HG02973 (cell line): Measurements from ENCODE around the gene DRD3.

ENCODE experiments used
- ATAC-seq: cut with Tn5 transposase; IDR thresholded peaks from one replicate; pipeline ENCODE4 v1.9.1; 2021; ENCODE audit warnings: moderate library complexity; ENCODE audit not compliant: unreplicated experiment

Gene DRD3

DNA sequence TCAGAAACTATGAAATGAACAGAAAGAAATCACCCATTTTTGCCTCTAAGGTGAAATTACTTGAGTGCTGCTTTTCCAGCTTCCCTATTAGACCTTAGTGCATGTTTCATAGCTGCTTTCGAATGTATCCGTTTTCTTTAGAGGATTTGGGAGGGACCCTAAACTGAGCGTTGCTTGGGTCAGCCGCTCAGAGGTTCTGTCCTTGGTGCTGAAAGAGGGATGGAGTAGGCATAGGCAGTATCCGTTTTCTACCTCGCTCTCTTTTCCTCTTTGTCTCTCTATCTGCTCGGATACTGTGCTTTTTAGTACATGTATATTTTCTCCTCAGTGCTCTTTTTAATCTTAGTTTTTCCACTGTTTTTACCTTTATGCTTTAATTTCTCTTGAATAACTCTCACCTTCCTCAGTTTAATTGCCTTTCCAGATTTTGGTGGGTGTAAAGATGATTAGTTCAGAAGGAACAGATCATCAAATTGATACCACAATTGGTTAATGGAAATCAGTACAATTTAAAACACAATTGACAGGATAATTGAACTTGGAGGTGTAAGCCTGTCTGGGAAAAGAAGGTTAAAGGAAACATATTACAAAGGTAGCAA is at the start of gene DRD3:
DRD3 (minus strand) TSS at position 283 of the 599 bp plus-strand sequence. CDS start 7,060 bp downstream, outside the sequence.
- ATAC-seq, result no peak

DNA sequence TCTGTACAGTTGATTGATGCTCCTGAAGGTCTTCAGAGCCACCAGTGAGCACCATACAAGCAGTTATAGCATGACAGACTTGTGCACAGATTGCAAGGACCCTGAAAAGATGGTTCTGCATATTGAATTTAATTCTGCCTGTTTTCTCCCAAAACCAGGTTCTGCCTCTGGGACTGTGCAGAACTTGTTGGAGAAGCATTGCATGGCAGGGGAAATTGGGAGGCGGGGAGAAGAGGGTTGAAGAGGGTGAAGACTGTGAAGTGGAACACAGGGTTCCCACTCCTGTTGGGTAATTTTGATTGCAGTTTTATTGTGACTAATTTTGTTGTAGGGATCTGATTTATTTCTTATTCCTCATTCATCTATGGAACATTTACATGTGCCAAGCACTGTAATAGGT is 48.2 kb upstream of the DRD3 start:
- no peak for ATAC-seq

DNA sequence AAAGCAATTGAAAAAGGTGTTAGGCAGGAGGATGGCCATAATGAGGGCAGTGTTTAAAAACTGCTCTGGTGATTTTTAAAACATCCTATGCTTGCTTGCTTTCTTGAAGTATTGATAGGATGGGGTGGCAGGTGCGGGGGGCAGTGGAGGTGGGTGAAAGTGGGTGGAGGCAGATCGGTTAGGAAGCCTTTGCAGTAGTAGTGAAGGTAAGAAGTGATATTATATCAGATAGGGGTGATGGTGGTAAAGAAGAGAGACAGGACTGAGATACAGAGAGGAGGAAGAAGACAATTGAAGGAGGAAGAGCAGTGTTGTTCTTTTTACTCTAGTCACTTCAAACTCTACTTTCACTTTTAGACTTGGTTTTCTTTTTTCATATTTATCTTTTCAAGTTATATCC is 47.5 kb upstream of the DRD3 start:
- no peak for ATAC-seq

DNA sequence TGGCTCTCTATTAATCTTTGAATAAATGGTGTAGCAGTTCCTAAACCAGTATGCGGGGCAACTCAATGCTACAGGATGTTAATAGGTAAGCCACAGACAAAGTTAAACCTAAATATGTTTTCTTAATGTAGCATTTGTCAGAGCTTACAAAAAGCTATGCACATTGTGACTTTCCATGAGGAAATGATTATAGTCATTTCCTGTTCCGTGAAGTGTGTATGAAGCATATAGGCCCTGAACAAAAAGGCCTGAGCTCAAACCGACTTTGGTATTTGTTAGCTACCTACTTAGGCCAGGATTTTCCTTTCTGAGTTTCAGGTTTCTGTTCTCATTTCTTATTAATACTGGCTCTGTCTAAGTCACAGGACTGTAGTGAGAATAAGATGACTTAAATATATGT is 44.3 kb upstream of the DRD3 start:
- ATAC-seq, result peak; percentile 94

DNA sequence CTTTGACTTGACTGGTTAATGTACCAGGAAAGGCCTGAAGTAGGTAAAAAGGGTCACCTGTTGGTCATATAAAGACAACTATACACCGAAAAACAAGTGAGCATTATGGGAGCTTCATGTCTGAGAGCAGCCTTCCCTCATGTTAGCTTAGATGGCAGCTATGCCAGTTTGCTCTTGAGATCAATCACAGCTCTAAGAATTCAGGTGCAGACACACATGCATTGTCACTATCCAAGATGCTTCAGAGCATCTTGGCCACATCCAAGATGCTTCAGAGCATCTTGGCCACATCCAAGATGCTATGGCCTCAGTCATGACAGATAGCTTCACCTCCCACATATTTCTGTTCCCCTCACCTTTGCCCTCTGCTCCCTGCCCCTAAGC is 43.0 kb upstream of the DRD3 start:
- no peak for ATAC-seq

DNA sequence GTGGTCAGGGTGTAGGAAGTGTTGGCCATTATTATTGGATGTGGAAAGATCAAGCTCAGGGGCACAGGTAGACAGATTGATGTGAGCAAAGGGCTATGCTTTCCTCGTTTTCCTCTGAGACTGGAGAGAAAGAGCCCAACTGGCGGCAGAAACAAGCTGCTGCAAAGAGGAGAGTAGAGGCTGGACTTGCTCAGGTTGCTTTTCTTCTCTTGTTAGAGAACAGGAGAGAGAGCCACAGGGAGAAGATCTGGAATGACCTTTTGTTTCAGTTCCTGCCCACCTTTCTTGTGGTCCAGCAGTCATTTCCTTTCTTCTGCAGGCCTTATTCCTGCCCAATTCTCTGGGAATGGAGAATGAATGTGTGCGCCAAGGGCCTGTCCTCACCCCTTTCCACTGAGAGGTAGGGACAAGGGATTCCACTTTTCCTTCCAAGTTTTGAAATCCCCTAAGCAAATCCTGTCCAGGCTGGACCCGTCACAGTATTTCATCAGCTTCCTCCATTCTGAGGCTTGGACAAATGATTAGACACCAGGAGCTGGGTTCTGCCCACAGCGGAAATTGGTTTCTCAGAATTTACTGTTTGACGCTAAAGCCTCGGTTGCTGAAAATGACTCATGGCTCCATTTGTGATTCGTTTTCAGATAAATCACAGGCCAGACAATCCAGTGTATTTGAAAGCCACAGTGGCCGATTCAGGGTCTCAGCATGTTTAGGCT is 42.5 kb upstream of the DRD3 start:
- no peak for ATAC-seq

DNA sequence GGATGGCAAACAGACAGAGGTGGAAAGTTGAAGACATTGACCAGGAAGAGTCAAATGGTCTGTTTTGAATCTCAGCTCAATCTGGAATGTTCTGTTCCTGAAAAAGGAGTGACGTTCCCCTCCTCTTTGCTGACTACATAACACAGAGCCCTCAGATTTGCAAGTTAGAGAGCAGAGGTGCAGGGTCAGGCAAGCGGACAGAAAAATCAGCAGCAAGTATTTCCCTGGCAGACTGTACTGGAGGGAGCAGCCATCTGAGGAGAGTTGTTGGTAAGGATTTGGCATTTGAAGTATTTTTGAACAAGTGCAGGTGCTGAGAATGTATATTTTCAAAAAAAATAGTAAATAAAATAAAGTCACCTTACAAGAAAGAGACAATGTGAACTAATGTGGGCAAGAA is 40.9 kb upstream of the DRD3 start:
- no peak for ATAC-seq

DNA sequence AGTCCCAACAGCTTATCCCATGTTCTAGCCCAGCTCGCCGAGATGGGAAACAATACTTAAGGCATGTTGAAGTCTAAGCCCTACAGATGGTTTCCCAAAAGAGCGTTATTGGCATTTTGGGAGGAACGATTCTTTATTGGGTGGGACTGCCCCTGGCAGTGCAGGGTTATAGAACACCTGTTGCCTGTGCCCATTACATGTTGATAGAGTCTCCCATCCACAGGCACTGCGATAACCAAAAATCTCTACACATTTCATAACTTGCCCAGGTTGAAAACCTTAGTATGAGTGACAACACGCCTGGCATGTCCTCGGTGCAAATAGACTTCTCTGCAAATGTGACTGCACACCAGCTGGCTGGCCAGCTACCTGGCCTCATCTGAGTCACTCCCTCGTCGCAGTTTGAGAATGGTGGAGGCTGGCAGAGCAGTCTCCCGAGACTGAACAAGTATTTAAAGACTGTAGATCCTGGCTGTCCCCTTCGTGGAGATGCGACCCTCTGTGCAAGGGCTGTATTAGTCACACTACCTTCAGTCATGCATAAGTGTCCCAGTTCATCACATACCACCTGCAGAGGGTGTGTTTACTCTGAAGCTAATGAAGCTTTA is 39.8 kb upstream of the DRD3 start:
- no peak for ATAC-seq

DNA sequence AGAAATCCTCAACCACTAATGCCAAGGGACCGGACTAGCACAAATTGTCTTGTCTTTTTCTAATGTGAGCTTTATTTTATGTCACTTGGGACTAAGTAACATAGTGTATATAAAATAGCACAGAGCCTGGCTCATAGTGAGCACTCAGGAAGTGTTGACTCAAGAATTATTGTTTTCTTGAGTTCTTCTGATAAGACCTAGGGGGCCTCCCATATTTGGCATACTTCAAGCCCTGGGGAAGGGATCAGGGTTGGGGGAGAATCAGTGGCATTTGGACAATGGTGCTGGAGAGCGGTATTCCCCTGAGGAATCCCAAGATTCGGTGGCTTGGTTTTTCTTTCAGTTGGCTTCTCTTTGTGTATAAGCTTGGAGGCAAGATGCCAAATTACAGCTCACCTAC is 39.2 kb upstream of the DRD3 start:
- ATAC-seq, result no peak

DNA sequence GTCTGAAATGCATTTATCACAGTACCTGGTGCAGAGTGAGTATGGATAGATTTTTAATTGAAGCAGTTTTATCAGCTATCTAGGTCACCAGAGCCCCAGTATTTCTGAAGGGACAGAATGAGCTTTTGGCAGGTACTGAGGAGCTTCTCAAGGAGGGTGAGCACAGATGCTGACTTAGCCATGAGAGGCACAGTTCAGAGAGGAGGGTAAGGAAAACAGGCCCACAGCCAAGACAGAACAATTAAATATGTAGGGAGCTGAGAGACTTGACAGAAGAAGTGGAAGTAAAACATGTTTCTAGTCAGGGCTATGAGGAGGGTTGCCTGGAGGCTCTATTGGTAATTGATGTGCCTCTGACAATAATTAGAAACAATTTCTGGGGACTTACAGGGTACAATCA is 38.4 kb upstream of the DRD3 start:
- ATAC-seq, result no peak

DNA sequence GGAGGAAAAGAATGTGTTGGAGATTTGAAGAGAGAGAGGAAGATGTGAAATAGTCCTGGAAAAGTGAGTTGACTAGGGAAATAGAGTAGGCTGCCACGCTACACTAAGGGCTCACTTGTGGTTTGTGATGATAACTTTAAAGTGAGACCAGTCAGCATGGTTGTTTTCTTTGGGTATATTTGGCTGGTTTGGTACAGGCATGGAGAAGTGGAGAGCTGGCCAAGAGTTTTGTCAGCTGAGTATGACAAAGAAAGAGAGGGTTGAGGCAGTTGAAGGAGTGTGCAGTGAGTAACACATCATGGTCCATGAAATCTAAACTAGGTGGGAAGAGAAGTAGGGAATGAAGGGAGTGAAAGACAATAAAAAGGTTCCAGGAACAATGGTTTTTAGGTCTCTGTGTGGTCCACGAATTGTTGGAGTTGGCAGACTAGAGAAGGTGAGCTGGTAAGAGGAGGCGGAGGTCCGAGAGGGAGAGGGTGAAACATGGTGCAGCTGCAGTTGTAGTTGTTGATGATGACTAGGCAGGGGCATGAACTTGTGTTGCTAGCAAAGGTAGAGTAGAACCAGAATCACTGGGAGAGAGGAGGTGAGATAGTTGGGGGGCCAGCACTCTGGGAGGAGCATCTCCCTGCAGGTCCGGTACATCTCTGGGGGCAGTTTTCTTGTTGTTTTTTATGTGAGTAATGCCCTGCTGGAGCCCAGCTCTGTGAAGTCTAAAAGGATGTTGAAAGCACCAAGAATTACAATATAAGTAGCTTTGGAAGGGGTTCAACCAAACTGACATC is 37.5 kb upstream of the DRD3 start:
- ATAC-seq, result no peak

DNA sequence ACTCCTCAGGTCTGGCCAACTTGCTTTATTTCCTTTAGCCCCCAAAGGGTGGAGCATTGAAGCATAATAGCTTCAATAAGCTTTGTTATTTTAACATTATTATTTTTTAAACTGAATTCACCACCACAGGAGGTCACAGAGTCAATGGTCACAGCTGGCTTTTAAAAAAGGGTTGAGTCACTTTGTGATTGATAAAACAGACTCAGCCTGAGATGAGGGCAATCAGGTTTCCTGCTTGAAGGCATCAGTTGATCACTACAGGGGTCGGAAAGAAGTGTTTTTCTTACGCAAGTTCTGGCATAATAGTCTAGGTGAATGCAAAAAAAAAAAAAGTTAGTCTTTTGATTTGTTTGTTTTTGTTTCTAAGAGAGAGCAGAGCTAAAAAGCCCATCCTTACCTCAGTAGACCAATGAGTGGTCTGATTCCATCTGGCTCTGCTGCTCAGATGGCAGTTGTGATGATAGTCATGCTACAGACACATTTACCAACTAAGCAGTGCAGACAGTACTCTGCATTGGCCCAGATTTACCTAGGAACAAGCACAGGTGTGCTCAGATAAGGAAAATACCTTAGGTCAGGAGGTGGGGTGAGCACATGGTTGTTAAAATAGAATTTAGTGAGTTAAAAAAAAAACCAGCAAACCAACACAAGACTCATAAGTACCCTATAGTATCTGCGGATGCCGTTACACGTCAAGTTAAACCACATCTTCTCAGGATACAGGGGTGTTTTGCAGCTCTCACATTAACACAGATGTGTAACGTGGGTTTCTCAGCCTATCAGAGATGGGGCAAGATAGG is 35.9 kb upstream of the DRD3 start:
- ATAC-seq, result peak; percentile 28

DNA sequence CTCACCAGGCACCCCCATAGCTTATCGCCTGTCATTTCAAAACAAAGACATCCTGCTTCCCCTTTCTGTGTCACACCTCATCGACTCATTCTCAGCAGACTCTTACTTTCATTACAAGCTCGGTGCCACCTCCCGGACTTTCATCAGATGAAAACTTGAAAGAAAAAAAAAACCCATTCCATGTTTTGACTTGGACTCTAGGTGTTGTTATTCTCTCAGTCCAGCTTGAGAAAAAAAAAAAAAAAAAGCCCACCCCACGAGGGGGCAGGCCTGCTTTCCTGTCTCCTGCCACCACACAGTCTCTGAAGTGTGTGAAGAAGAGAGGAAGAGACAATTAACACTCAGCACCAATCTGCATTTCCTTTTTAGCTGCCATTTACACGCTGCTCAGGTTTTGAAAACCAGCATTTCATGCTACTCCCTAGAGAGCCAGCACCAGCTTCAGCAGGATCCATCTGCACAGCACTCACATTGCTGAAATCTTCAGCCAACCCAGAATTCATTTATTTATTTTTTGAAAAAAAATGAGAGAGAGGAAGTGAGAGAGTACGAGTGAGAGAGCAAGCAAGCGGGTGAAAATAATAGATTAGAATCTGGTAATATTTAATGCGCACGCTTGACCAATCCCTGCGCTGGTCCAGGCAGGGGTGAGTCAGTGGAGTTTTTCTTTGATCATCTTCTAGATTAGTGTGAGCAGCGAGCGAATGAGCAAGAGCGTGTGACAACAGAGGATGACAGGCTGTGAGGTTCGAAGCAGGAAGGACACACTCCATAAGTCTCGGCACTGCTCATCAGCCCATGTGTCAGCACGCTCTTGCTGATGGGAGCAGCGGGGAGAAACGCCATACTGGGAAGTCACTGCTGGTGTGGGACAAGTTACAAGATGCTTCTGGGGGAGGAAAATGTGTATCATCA is 35.0 kb upstream of the DRD3 start:
- ATAC-seq, result peak; percentile 84

DNA sequence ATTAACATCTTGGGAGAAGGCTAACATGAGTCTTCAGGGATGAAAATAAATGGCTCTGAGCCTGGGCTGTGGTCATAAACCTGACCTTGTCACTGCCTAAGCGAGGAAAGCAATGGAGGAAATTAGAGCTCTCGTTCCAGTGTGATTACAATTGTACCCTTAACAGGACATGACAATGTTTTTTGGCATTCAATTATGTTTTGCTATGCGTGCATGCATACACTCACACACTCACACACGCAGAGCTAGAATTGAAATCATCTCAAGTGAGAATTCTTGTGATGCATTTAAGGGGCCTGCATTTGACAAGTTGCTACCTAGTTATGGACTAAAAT is 34.4 kb upstream of the DRD3 start:
- peak; percentile 8 for ATAC-seq

DNA sequence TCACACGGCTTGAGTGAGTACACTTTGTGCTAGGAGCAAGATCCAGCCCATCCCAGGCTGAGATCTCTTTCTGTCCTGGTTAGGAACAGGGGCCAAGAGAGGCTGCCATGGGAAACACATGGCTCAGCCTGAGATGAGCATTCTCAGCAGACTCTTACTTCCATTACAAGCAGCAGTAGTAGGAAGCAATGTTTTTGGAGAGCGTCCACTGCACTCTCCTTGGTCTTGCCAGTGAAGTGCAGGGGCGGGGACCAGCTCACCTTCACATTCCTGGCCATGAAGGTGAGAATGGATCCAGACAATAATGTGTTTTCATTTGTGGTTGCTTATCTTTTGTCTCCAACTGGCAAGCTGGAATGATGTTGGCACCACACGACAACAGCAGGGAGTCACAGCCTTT is 33.8 kb upstream of the DRD3 start:
- ATAC-seq, result no peak

DNA sequence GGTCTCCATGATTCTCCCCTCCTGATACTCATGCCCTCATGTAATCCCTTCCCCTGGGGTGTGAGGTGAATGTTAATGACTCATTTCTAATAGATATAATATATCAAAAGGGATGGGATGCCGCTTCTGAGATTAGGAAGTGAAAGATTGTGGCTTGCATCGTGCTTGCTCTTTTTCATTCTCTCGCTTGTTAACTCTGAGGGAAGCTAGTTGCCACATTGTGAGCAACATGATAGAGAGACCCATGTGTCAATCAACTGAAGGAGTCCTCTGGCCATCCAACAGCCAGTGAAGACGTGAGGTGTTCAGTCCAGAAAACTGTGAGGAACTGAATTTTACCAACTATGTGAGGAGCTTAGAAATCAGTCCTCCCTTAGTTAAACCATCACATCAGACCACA is 28.9 kb upstream of the DRD3 start:
- ATAC-seq, result peak; percentile 86

DNA sequence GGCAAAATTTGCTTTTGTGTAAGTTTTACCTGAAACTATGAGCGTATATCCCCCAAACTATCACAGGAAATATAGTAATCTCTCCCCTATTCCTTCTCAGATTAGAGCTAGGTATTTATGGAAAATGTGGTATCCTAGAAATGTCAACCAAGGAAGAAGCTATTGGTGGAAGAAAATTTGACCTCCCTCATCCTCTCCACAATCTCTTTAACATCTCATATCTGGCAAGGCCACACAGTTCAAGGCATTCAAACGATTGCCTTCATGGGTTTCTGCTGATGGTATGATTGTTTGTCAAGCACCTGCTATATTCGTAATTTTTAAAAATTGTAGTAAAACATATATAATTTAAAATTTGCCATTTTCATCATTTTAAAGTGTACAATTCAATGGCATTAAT is 27.5 kb upstream of the DRD3 start:
- ATAC-seq, result no peak

DNA sequence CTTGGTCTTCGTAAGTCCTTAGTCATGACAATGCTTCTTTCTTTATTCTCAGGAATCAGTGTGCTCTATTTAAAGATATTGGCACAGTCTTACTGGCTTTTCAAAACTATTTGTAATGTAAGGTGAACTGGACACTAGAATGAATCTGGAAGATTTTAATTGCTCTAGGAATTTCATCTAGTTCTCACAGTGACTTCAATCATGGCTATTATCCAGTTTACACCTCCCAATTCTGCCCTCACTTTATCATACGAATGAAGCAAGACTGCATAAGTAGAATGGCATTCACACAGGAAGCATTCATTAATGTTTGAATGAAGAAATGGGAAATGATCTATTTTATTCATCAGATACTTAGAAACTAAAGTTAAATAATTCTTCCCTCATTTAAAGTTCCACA is 26.7 kb upstream of the DRD3 start:
- ATAC-seq, result no peak

DNA sequence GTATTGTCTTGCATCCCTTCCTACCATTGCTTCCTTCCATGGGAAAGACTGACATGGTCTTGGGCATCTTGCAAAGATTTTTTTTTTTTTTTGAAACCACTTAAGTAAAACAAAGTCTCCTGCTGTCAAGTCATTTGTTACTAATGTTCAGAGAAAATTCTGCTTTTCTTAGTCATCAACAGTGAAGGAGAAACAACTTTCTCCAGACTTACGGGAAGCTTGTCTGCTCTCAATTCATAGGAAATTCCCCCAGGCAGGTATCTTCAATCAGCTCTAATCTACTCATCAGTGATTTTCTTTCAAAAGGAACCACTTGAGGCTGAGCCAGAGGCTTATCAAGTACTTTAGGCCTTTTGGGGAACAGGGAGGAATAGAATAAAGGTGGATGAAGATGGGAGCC is 15.9 kb upstream of the DRD3 start:
- ATAC-seq, result no peak

DNA sequence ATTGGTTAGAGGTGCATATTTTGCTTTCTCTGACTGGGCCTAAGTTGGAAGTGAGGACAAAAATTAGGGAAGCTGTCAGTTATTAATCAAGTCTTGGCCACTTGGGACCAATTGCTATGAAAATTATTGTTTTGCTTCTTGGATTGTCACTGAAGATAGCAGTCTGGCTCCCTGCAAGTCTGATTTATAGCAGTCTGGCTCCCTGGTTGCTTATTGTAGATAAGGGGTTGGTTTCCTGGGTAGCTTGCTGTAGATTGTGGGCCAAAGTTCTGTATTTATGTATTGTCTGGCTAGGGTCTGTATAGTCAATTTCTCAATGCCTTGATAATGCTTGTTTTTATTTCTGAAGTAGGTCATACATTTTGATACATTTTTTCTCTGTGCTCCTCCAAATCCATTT is 13.3 kb upstream of the DRD3 start:
- ATAC-seq, result no peak
